NB4 (cell line): Measurements from ENCODE around the gene MUSTN1.

Source experiments
- DNase-seq: peaks from one replicate; pipeline ENCODE4 v3.0.0; 2010; ENCODE audit warnings: low read depth
- H3K4me3 ChIP-seq: one replicate; pipeline ENCODE4 v1.5.1; 2011; ENCODE audit warnings: mild to moderate bottlenecking, low read depth, low read length, moderate library complexity
- MYC ChIP-seq: IDR thresholded peaks from 2 replicates; pipeline ENCODE4 v1.6.1; 2011; ENCODE audit warnings: low read depth, low read length
- POLR2A ChIP-seq: IDR thresholded peaks from 2 replicates; pipeline ENCODE4 v1.6.1; 2011; ENCODE audit warnings: mild to moderate bottlenecking; ENCODE audit not compliant: insufficient read length; ENCODE audit errors: extremely low read depth
- TF ChIP-seq, protein P1 (sequence below): IDR thresholded peaks from 2 replicates; pipeline ENCODE4 v1.6.1; 2011; ENCODE audit warnings: low read depth, low read length
- TF ChIP-seq, protein P2 (sequence below): IDR thresholded peaks from one replicate; pipeline ENCODE4 v1.5.1; 2012; ENCODE audit warnings: low read depth, low read length

The MUSTN1 gene

DNA sequence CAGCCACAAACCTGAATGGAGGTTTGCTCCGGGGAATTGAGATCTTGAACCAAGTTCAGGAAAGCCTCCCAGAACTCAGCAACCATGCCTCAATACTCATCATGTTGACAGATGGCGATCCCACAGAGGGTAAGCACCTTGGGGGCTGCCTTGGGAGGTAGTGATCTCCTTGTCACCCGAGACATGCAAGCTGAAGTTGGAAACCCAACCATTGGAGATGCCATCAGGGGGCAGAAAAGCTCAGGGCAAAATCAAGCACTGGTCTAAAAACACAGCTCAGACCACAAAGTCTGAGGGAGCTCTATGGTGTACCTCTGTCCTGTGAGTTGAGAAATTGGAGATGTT is 51.6 kb downstream of the MUSTN1 start:
- DNase-seq, result peak; percentile 17
- no peak overlapping the region for H3K4me3 ChIP-seq
- TF ChIP-seq POLR2A (no peak), MYC (no peak)
- TF ChIP-seq, protein P1, sequence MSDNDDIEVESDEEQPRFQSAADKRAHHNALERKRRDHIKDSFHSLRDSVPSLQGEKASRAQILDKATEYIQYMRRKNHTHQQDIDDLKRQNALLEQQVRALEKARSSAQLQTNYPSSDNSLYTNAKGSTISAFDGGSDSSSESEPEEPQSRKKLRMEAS, result no peak
- TF ChIP-seq, protein P2, sequence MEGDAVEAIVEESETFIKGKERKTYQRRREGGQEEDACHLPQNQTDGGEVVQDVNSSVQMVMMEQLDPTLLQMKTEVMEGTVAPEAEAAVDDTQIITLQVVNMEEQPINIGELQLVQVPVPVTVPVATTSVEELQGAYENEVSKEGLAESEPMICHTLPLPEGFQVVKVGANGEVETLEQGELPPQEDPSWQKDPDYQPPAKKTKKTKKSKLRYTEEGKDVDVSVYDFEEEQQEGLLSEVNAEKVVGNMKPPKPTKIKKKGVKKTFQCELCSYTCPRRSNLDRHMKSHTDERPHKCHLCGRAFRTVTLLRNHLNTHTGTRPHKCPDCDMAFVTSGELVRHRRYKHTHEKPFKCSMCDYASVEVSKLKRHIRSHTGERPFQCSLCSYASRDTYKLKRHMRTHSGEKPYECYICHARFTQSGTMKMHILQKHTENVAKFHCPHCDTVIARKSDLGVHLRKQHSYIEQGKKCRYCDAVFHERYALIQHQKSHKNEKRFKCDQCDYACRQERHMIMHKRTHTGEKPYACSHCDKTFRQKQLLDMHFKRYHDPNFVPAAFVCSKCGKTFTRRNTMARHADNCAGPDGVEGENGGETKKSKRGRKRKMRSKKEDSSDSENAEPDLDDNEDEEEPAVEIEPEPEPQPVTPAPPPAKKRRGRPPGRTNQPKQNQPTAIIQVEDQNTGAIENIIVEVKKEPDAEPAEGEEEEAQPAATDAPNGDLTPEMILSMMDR, result no peak
